ENCODE data around the gene UFD1.

- TF ChIP-seq, protein P1, sequence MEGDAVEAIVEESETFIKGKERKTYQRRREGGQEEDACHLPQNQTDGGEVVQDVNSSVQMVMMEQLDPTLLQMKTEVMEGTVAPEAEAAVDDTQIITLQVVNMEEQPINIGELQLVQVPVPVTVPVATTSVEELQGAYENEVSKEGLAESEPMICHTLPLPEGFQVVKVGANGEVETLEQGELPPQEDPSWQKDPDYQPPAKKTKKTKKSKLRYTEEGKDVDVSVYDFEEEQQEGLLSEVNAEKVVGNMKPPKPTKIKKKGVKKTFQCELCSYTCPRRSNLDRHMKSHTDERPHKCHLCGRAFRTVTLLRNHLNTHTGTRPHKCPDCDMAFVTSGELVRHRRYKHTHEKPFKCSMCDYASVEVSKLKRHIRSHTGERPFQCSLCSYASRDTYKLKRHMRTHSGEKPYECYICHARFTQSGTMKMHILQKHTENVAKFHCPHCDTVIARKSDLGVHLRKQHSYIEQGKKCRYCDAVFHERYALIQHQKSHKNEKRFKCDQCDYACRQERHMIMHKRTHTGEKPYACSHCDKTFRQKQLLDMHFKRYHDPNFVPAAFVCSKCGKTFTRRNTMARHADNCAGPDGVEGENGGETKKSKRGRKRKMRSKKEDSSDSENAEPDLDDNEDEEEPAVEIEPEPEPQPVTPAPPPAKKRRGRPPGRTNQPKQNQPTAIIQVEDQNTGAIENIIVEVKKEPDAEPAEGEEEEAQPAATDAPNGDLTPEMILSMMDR (IDR thresholded peaks at IDR 0.05), result no peak
- no peak for TF ChIP-seq ZFX (IDR thresholded peaks at IDR 0.05; ENCODE audit: borderline replicate concordance)
Observed at GRCh38 chr22:19524170-19525115, 45.5 kb upstream of the UFD1 start, which contains the start of gene CLDN5.

Data from 22Rv1 (cell line).